Fibroblast of lung (primary cell): ENCODE results near the gene RBM17. TPM values are rescaled to one million over a fixed set of nuclear protein-coding genes. Genes with fewer than 3 reads are reported as not detected.

Experiments
- DNase-seq, 2 donors: peaks; one replicate each; pipeline versions ENCODE4 v3.0.0 to v3.0.0-alpha.2; 2010; ENCODE audit warnings: low read depth in 2 of 2
- H2AFZ ChIP-seq: 2 replicates; pipeline ENCODE4 v1.5.1; 2012; ENCODE audit warnings: low read length, control low read depth, inconsistent platforms
- H3K27ac ChIP-seq: 2 replicates; pipeline ENCODE4 v1.5.1; 2011; ENCODE audit warnings: low read length, control low read depth; ENCODE audit not compliant: insufficient read depth
- H3K27me3 ChIP-seq: 2 replicates; pipeline ENCODE4 v1.5.1; 2011; ENCODE audit warnings: mild to moderate bottlenecking, low read length; ENCODE audit not compliant: control insufficient read depth, insufficient read depth
- H3K36me3 ChIP-seq: 2 replicates; pipeline ENCODE4 v1.5.1; 2011; ENCODE audit warnings: low read length; ENCODE audit not compliant: control insufficient read depth, insufficient read depth
- H3K4me1 ChIP-seq: 2 replicates; pipeline ENCODE4 v1.5.1; 2011; ENCODE audit warnings: low read length; ENCODE audit not compliant: control insufficient read depth, insufficient read depth; ENCODE audit errors: extremely low read depth
- H3K4me2 ChIP-seq: 2 replicates; pipeline ENCODE4 v1.5.1; 2011; ENCODE audit warnings: low read length, control low read depth; ENCODE audit not compliant: insufficient read depth; ENCODE audit errors: extremely low read depth
- H3K4me3 ChIP-seq, 4 experiments: fragments of 200-600 bp in 1 of 4; sonication (generic) in 1 of 4; replicated peaks in 1 of 4; 2 replicates each; pipeline ENCODE4 v1.5.1; 2011 to 2016; ENCODE audit warnings: low read length in 4 of 4, low read depth in 3 of 4, mild to moderate bottlenecking in 3 of 4, control low read depth in 2 of 4, inconsistent platforms in 1 of 4, mixed read lengths in 1 of 4; ENCODE audit not compliant: insufficient read depth in 1 of 4; ENCODE audit errors: control extremely low read depth in 1 of 4
- H3K79me2 ChIP-seq: 2 replicates; pipeline ENCODE4 v1.5.1; 2012; ENCODE audit warnings: mild to moderate bottlenecking, low read length, inconsistent platforms; ENCODE audit not compliant: control insufficient read depth, insufficient read depth
- H3K9ac ChIP-seq: 2 replicates; pipeline ENCODE4 v1.5.1; 2011; ENCODE audit warnings: mild to moderate bottlenecking, low read length, control low read depth; ENCODE audit not compliant: insufficient read depth
- H3K9me3 ChIP-seq: 2 replicates; pipeline ENCODE4 v1.5.1; 2012; ENCODE audit warnings: low read depth, low read length; ENCODE audit not compliant: control insufficient read depth, insufficient read depth
- H4K20me1 ChIP-seq: 2 replicates; pipeline ENCODE4 v1.5.1; 2011; ENCODE audit warnings: low read length; ENCODE audit not compliant: control insufficient read depth, insufficient read depth; ENCODE audit errors: extremely low read depth
- EZH2 ChIP-seq: IDR thresholded peaks from 2 replicates; pipeline ENCODE4 v1.5.1; 2012; ENCODE audit warnings: low read length, control low read depth, mild to moderate bottlenecking; ENCODE audit errors: missing control alignments
- polyA plus RNA-seq, 2 donors: library from polyadenylated mRNA; depleted of rRNA in 1 of 2; stranded (reverse) in 1 of 2; unstranded in 1 of 2; fragments of >200 nt; gene quantifications; 2 replicates each; pipeline ENCODE4 v1.2.1, GENCODE V29; 2011 to 2012; ENCODE audit warnings: missing spikeins in 1 of 2
- total RNA-seq: library from RNA; depleted of rRNA; stranded (reverse); fragments of >200 nt; gene quantifications from 2 replicates; pipeline ENCODE4 v1.2.1, GENCODE V29; 2014
- TF ChIP-seq, protein P1 (sequence below), 2 donors: IDR thresholded peaks in 1 of 2; conservative IDR thresholded peaks in 1 of 2; 1 replicate in 1 of 2; 2 replicates in 1 of 2; pipeline ENCODE4 v1.5.1; 2011 to 2012; ENCODE audit warnings: low read length in 2 of 2, control low read depth in 1 of 2, inconsistent platforms in 1 of 2, low read depth in 1 of 2, mild to moderate bottlenecking in 1 of 2

Gene RBM17
- total and polyA plus RNA-seq, 2 donors (not counting 1 experiment from before 2014, with no cell fraction given) = 28.9 to 46.1 TPM

DNA sequence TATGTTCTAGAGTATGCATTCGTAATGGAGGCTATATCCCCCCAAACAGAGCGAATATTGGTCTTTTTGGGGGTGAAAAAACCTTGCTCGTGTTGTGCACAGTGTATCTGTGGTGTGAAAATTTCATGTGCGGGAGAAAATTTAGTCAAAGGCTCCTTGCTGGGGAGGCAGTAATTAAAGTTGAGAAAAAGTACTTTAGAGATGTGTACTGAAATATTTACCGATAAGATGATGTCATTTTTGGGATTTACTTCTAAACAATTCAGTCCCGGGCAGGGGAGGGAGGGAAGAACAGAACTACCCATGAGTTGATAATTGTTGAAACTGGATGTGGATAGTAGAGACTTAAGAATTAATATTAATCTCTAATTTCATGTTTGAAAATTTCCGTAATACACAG lies 9.3 kb downstream of the RBM17 start:
- Histone ChIP-seq H3K79me2 (peaks cover 63% of the 10 kb centered on the region), H3K27me3 (no peaks in the 10 kb centered on the region), H3K4me1 (no peaks in the 10 kb centered on the region), H3K9me3 (no peaks in the 10 kb centered on the region), H3K27ac (no peak overlapping the region), H3K4me2 (no peak overlapping the region), H2AFZ (no peak overlapping the region), H3K9ac (no peak overlapping the region), H4K20me1 (no peaks in the 10 kb centered on the region), H3K4me3 (no peak overlapping the region), H3K36me3 (peaks cover 7% of the 10 kb centered on the region)
- DNase-seq = no peak
- TF ChIP-seq, protein P1, sequence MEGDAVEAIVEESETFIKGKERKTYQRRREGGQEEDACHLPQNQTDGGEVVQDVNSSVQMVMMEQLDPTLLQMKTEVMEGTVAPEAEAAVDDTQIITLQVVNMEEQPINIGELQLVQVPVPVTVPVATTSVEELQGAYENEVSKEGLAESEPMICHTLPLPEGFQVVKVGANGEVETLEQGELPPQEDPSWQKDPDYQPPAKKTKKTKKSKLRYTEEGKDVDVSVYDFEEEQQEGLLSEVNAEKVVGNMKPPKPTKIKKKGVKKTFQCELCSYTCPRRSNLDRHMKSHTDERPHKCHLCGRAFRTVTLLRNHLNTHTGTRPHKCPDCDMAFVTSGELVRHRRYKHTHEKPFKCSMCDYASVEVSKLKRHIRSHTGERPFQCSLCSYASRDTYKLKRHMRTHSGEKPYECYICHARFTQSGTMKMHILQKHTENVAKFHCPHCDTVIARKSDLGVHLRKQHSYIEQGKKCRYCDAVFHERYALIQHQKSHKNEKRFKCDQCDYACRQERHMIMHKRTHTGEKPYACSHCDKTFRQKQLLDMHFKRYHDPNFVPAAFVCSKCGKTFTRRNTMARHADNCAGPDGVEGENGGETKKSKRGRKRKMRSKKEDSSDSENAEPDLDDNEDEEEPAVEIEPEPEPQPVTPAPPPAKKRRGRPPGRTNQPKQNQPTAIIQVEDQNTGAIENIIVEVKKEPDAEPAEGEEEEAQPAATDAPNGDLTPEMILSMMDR (conservative IDR thresholded peaks at IDR 0.05 in 1 of 2, IDR thresholded peaks at IDR 0.05 in 1 of 2; ENCODE audit: low read depth in 1 of 2, low read length in 2 of 2) = no peak
- TF ChIP-seq EZH2 = no peak

DNA sequence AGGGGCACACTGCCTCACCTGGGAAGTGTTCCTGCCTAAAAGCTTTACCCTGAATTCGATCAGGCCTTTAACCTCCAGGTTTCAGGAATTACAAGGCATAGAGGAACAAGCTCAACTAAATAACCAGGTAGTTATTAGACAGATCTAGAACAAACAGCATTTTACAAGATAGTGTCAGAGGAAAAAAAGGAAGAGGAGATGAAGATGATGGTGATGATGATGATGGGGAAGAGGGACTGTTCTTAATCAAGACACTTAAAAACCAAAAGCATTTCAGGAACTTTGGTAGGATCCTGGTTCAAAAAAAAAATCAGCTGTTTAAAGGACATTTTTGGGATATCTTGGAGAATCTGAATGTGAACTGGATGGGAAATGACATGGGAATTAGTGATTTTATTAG lies 11.5 kb downstream of the RBM17 start:
- DNase-seq = no peak
- Histone ChIP-seq H3K9ac (no peak overlapping the region), H3K27me3 (no peaks in the 10 kb centered on the region), H3K79me2 (peaks cover 45% of the 10 kb centered on the region), H3K36me3 (peaks cover 7% of the 10 kb centered on the region), H3K4me2 (no peak overlapping the region), H3K9me3 (no peaks in the 10 kb centered on the region), H2AFZ (no peak overlapping the region), H3K27ac (no peak overlapping the region), H3K4me3 (no peak overlapping the region), H4K20me1 (no peaks in the 10 kb centered on the region), H3K4me1 (no peaks in the 10 kb centered on the region)
- TF ChIP-seq, protein P1 (conservative IDR thresholded peaks at IDR 0.05 in 1 of 2, IDR thresholded peaks at IDR 0.05 in 1 of 2; ENCODE audit: low read depth in 1 of 2, low read length in 2 of 2) = no peak
- no peak for TF ChIP-seq EZH2

DNA sequence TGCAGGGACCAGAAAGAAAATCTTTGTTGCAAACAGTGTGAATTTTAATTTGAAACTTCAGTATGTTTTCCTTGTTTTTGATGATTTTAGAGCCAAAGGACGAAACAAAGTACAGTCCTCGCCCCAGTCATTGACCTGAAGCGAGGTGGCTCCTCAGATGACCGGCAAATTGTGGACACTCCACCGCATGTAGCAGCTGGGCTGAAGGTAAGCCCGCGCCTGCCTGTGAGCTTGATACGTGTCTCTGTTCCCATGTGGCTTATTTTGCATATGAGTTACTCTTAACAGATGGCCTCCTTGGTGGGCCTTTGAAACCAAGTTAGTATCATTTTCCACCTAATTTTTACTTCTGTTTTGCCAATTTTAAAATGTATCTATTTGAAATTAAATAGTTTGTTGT lies 12.3 kb downstream of the RBM17 start:
- H3K4me3 ChIP-seq = no peak overlapping the region
- H3K9me3 ChIP-seq = no peaks in the 10 kb centered on the region
- peaks cover 7% of the 10 kb centered on the region for H3K36me3 ChIP-seq
- no peak overlapping the region for H3K4me2 ChIP-seq
- H3K79me2 ChIP-seq = peaks cover 37% of the 10 kb centered on the region
- no peak for TF ChIP-seq EZH2
- TF ChIP-seq, protein P1 (conservative IDR thresholded peaks at IDR 0.05 in 1 of 2, IDR thresholded peaks at IDR 0.05 in 1 of 2; ENCODE audit: low read depth in 1 of 2, low read length in 2 of 2) = no peak
- no peaks in the 10 kb centered on the region for H4K20me1 ChIP-seq
- DNase-seq = no peak
- H3K9ac ChIP-seq = no peak overlapping the region
- H3K4me1 ChIP-seq = no peaks in the 10 kb centered on the region
- no peak overlapping the region for H2AFZ ChIP-seq
- H3K27me3 ChIP-seq = no peaks in the 10 kb centered on the region
- no peak overlapping the region for H3K27ac ChIP-seq
